Parathyroid adenoma (tissue), 2 donors: Measurements from ENCODE around the gene JPT2.

Experiments used
- H2AFZ ChIP-seq: fragments of 300-600 bp; sonication (generic); one replicate; pipeline ENCODE4 v1.7.0; 2017; ENCODE audit warnings: antibody characterized with exemption, mild to moderate bottlenecking
- H3K27ac ChIP-seq: fragments of 300-600 bp; sonication (generic); one replicate; pipeline ENCODE4 v1.7.0; 2017
- H3K27me3 ChIP-seq: fragments of 300-600 bp; sonication (generic); one replicate; pipeline ENCODE4 v1.7.0; 2017; ENCODE audit warnings: low read length; ENCODE audit not compliant: control insufficient read depth, insufficient read depth
- H3K36me3 ChIP-seq: fragments of 300-600 bp; sonication (generic); one replicate; pipeline ENCODE4 v1.7.0; 2017; ENCODE audit warnings: low read length; ENCODE audit not compliant: control insufficient read depth, insufficient read depth
- H3K4me1 ChIP-seq: fragments of 300-600 bp; sonication (generic); one replicate; pipeline ENCODE4 v1.7.0; 2017; ENCODE audit warnings: control low read depth
- H3K4me2 ChIP-seq: fragments of 300-600 bp; sonication (generic); one replicate; pipeline ENCODE4 v1.7.0; 2017; ENCODE audit warnings: low read length
- H3K4me3 ChIP-seq: fragments of 300-600 bp; sonication (generic); one replicate; pipeline ENCODE4 v1.7.0; 2017; ENCODE audit warnings: low read depth, low read length
- H3K79me2 ChIP-seq: fragments of 300-600 bp; sonication (generic); one replicate; pipeline ENCODE4 v1.7.0; 2017; ENCODE audit warnings: control low read depth
- H3K9ac ChIP-seq: fragments of 300-600 bp; sonication (generic); one replicate; pipeline ENCODE4 v1.7.0; 2017; ENCODE audit warnings: mild to moderate bottlenecking
- H3K9me3 ChIP-seq: fragments of 300-600 bp; sonication (generic); one replicate; pipeline ENCODE4 v1.7.0; 2017; ENCODE audit warnings: low read length; ENCODE audit not compliant: control insufficient read depth
- TF ChIP-seq, protein P1 (sequence below): fragments of 300-600 bp; sonication (generic); IDR thresholded peaks from one replicate; pipeline ENCODE4 v1.7.0; 2017; ENCODE audit warnings: antibody characterized with exemption, mild to moderate bottlenecking
- donor health status: primary hyperparathyroidism.

Gene JPT2

GRCh38 chr16:1666316-1666715 lies 11.8 kb upstream of the JPT2 start:
- Histone ChIP-seq H3K4me2 (no peak overlapping the region), H2AFZ (no peak overlapping the region), H3K4me3 (no peak overlapping the region), H3K4me1 (no peaks in the 10 kb centered on the region), H3K27me3 (no peaks in the 10 kb centered on the region), H3K9me3 (no peaks in the 10 kb centered on the region), H3K79me2 (no peaks in the 10 kb centered on the region), H3K9ac (no peak overlapping the region), H3K36me3 (no peaks in the 10 kb centered on the region), H3K27ac (no peak overlapping the region)
- TF ChIP-seq, protein P1, sequence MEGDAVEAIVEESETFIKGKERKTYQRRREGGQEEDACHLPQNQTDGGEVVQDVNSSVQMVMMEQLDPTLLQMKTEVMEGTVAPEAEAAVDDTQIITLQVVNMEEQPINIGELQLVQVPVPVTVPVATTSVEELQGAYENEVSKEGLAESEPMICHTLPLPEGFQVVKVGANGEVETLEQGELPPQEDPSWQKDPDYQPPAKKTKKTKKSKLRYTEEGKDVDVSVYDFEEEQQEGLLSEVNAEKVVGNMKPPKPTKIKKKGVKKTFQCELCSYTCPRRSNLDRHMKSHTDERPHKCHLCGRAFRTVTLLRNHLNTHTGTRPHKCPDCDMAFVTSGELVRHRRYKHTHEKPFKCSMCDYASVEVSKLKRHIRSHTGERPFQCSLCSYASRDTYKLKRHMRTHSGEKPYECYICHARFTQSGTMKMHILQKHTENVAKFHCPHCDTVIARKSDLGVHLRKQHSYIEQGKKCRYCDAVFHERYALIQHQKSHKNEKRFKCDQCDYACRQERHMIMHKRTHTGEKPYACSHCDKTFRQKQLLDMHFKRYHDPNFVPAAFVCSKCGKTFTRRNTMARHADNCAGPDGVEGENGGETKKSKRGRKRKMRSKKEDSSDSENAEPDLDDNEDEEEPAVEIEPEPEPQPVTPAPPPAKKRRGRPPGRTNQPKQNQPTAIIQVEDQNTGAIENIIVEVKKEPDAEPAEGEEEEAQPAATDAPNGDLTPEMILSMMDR = no peak

GRCh38 chr16:1667271-1667670 lies 10.8 kb upstream of the JPT2 start:
- Histone ChIP-seq H3K36me3 (no peaks in the 10 kb centered on the region), H3K4me2 (no peak overlapping the region), H3K4me3 (no peak overlapping the region), H3K27ac (no peak overlapping the region), H3K4me1 (no peaks in the 10 kb centered on the region), H2AFZ (no peak overlapping the region), H3K27me3 (no peaks in the 10 kb centered on the region), H3K9me3 (no peaks in the 10 kb centered on the region), H3K79me2 (no peaks in the 10 kb centered on the region), H3K9ac (no peak overlapping the region)
- TF ChIP-seq, protein P1 = no peak

DNA sequence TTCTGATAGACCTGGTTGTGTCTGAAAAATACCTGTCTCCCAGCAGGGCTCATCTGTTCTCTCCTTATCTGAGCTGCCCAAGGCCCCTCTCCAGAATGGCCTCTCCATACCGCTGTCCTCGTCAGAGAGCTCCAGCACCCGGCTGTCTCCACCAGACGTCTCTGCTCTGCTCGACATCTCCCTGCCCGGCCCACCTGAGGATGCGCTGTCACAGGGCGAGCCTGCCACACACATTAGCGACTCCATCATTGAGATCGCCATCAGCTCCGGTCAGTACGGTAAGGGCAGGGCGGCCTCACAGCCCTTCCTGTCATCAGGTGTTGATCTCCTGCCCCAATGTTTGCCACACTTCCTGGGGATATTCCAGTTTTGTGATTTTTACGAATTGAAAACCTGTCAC lies 10.2 kb upstream of the JPT2 start:
- H3K4me2 ChIP-seq = no peak overlapping the region
- no peak overlapping the region for H2AFZ ChIP-seq
- no peaks in the 10 kb centered on the region for H3K36me3 ChIP-seq
- no peak overlapping the region for H3K9ac ChIP-seq
- H3K79me2 ChIP-seq = no peaks in the 10 kb centered on the region
- H3K27ac ChIP-seq = no peak overlapping the region
- TF ChIP-seq, protein P1 = no peak
- H3K4me1 ChIP-seq = no peaks in the 10 kb centered on the region
- H3K9me3 ChIP-seq = no peaks in the 10 kb centered on the region
- no peak overlapping the region for H3K4me3 ChIP-seq
- H3K27me3 ChIP-seq = no peaks in the 10 kb centered on the region

DNA sequence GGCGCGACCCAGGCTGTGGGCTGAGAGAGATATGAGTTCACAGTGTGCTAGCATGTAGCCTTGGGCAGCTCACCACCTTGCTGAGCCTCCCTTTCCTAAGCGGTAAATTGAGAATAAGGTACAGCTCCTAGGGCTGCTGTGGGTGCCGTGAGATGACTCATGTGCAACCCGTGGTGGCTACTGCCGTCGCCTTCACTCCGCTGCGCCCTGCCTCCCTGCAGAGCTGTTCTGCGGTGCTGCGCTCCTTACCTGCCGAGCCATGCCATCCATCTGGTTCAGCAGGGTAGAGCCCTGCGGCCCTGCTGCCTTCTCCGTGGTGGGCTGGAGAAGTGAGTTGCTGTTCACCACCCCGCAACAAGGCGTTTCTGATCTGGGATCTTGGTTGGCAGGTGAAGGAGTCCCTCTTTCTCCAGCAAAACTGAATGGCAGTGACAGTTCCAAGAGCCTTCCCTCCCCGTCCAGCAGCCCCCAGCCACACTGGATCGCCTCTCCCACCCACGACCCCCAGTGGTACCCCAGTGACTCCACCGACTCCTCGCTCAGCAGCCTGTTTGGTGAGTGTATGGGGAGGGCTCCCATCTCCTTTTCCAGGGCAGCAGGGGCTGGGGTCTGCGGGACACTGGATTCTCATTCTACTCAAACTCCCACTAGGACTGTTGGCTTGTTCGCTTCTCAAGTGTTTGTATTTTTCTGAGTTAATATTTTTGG lies 9.3 kb upstream of the JPT2 start:
- H3K4me2 ChIP-seq = no peak overlapping the region
- H3K27ac ChIP-seq = no peak overlapping the region
- no peaks in the 10 kb centered on the region for H3K27me3 ChIP-seq
- no peaks in the 10 kb centered on the region for H3K4me1 ChIP-seq
- no peaks in the 10 kb centered on the region for H3K36me3 ChIP-seq
- no peak overlapping the region for H3K9ac ChIP-seq
- H3K4me3 ChIP-seq = no peak overlapping the region
- no peaks in the 10 kb centered on the region for H3K79me2 ChIP-seq
- no peak overlapping the region for H2AFZ ChIP-seq
- no peaks in the 10 kb centered on the region for H3K9me3 ChIP-seq
- TF ChIP-seq, protein P1 = no peak

- no peaks in the 10 kb centered on the region for H3K79me2 ChIP-seq
- no peak overlapping the region for H3K27ac ChIP-seq
- no peak overlapping the region for H3K4me2 ChIP-seq
- no peak overlapping the region for H3K4me3 ChIP-seq
- no peaks in the 10 kb centered on the region for H3K9me3 ChIP-seq
- no peaks in the 10 kb centered on the region for H3K27me3 ChIP-seq
- no peak overlapping the region for H2AFZ ChIP-seq
- H3K4me1 ChIP-seq = no peaks in the 10 kb centered on the region
- TF ChIP-seq, protein P1 = no peak
- no peak overlapping the region for H3K9ac ChIP-seq
- H3K36me3 ChIP-seq = no peaks in the 10 kb centered on the region
Measured at GRCh38 chr16:1669698-1670097, 8.4 kb upstream of the JPT2 start.
